Upper lobe of right lung (tissue), 1 donor: ENCODE results near the gene SMARCAL1. TPM values are rescaled to one million over a fixed set of nuclear protein-coding genes. Genes with fewer than 3 reads are reported as not detected.

Source experiments
- ATAC-seq: fragments of 200-7000 bp; cut with Tn5 transposase; one replicate; pipeline ENCODE4 v1.9.1; 2020; ENCODE audit warnings: mild to moderate bottlenecking, moderate library complexity
- DNase-seq: peaks from one replicate; pipeline ENCODE4 v3.0.0-alpha.2; 2020
- H3K27ac ChIP-seq: fragments of 200-600 bp; one replicate; pipeline ENCODE4 v1.8.0; 2022
- H3K27me3 ChIP-seq: fragments of 200-600 bp; one replicate; pipeline ENCODE4 v1.8.0; 2022; ENCODE audit warnings: mild to moderate bottlenecking
- H3K36me3 ChIP-seq: fragments of 200-600 bp; one replicate; pipeline ENCODE4 v1.8.0; 2022
- H3K4me1 ChIP-seq: fragments of 200-600 bp; one replicate; pipeline ENCODE4 v1.8.0; 2022
- H3K4me3 ChIP-seq: fragments of 200-600 bp; one replicate; pipeline ENCODE4 v1.8.0; 2022; ENCODE audit warnings: mild to moderate bottlenecking
- H3K9me3 ChIP-seq: fragments of 200-600 bp; one replicate; pipeline ENCODE4 v1.8.0; 2022
- intact Hi-C: fragments of 100-400 bp; cut with DNase I; formaldehyde crosslinking; loops from one replicate; pipeline ENCODE4 v1.11.0; 2022
- total RNA-seq: library from RNA; stranded (reverse); fragmentation: NEBNext Ultra II Directional; extraction: Animal tissue kit (Norgen Biotek cat#: 25700); gene quantifications from one replicate; pipeline ENCODE4 v1.2.1, GENCODE V29; 2021
- TF ChIP-seq, protein P1 (sequence below): fragments of 200-600 bp; IDR thresholded peaks from one replicate; pipeline ENCODE4 v1.8.0; 2022; ENCODE audit warnings: antibody characterized with exemption
- donor health status: DM: no; HTN: yes; CAD: no; lungs with severe emphysema.

SMARCAL1 gene
- total RNA-seq, 1 donor from 2014 or later = 16.7 TPM

- TF ChIP-seq, protein P1, sequence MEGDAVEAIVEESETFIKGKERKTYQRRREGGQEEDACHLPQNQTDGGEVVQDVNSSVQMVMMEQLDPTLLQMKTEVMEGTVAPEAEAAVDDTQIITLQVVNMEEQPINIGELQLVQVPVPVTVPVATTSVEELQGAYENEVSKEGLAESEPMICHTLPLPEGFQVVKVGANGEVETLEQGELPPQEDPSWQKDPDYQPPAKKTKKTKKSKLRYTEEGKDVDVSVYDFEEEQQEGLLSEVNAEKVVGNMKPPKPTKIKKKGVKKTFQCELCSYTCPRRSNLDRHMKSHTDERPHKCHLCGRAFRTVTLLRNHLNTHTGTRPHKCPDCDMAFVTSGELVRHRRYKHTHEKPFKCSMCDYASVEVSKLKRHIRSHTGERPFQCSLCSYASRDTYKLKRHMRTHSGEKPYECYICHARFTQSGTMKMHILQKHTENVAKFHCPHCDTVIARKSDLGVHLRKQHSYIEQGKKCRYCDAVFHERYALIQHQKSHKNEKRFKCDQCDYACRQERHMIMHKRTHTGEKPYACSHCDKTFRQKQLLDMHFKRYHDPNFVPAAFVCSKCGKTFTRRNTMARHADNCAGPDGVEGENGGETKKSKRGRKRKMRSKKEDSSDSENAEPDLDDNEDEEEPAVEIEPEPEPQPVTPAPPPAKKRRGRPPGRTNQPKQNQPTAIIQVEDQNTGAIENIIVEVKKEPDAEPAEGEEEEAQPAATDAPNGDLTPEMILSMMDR = no peak
- DNase-seq (no peak), ATAC-seq (no peak)
- intact Hi-C loops = no loop called here
- Histone ChIP-seq H3K4me3 (no peak overlapping the region), H3K27me3 (no peaks in the 10 kb centered on the region), H3K36me3 (peaks cover 88% of the 10 kb centered on the region), H3K4me1 (no peaks in the 10 kb centered on the region), H3K27ac (no peak overlapping the region), H3K9me3 (no peaks in the 10 kb centered on the region)
Measured at GRCh38 chr2:216446343-216446742, 34.1 kb downstream of the SMARCAL1 start.

DNA sequence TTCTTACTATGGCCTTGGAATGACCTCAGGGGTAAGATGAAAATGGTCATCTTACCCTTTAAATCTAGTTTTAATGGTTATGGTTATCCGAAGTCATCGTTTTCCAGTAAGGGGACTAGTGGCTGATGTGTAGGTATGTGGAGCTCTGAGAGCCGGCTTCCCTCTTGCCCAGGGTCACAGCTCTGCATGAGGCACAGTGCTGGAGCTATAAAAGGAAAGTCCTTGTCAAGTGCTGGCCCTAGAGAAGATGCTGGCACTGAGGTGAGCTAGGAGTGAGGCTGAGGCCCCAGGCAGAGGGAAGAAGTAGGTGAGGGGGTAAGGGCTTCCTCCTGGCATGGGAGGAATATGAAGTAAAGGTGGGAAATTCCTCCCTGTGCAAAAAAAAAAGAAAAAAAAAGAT lies 35.0 kb downstream of the SMARCAL1 start:
- Histone ChIP-seq H3K36me3 (peaks cover 89% of the 10 kb centered on the region), H3K27me3 (no peaks in the 10 kb centered on the region), H3K4me3 (no peak overlapping the region), H3K27ac (no peak overlapping the region), H3K9me3 (no peaks in the 10 kb centered on the region), H3K4me1 (no peaks in the 10 kb centered on the region)
- intact Hi-C loops = no loop called here
- TF ChIP-seq, protein P1 = no peak
- DNase-seq (no peak), ATAC-seq (no peak)

- Histone ChIP-seq H3K4me1 (no peaks in the 10 kb centered on the region), H3K27ac (no peak overlapping the region), H3K4me3 (no peak overlapping the region), H3K27me3 (no peaks in the 10 kb centered on the region), H3K36me3 (peaks cover 98% of the 10 kb centered on the region), H3K9me3 (no peaks in the 10 kb centered on the region)
- TF ChIP-seq, protein P1 = no peak
- ATAC-seq (no peak), DNase-seq (no peak)
- intact Hi-C loops = no loop called here
Measured at GRCh38 chr2:216448829-216449228, 36.5 kb downstream of the SMARCAL1 start.

GRCh38 chr2:216450346-216450745 lies 38.1 kb downstream of the SMARCAL1 start:
- intact Hi-C loops = no loop called here
- Histone ChIP-seq H3K27ac (no peak overlapping the region), H3K27me3 (no peaks in the 10 kb centered on the region), H3K4me1 (no peaks in the 10 kb centered on the region), H3K4me3 (no peak overlapping the region), H3K36me3 (peaks cover 98% of the 10 kb centered on the region), H3K9me3 (no peaks in the 10 kb centered on the region)
- no peak for ATAC-seq
- DNase-seq = no peak
- TF ChIP-seq, protein P1 = no peak

GRCh38 chr2:216450784-216451183 lies 38.5 kb downstream of the SMARCAL1 start:
- Histone ChIP-seq H3K27me3 (no peaks in the 10 kb centered on the region), H3K36me3 (peaks cover 98% of the 10 kb centered on the region), H3K9me3 (no peaks in the 10 kb centered on the region), H3K4me3 (no peak overlapping the region), H3K27ac (no peak overlapping the region), H3K4me1 (no peaks in the 10 kb centered on the region)
- ATAC-seq (no peak), DNase-seq (no peak)
- intact Hi-C loops = no loop called here
- TF ChIP-seq, protein P1 = no peak

- H3K4me3 ChIP-seq = no peak overlapping the region
- TF ChIP-seq, protein P1 = no peak
- H3K9me3 ChIP-seq = no peaks in the 10 kb centered on the region
- no peaks in the 10 kb centered on the region for H3K27me3 ChIP-seq
- peaks cover 65% of the 10 kb centered on the region for H3K36me3 ChIP-seq
- ATAC-seq (no peak), DNase-seq (no peak)
- no peaks in the 10 kb centered on the region for H3K4me1 ChIP-seq
- no peak overlapping the region for H3K27ac ChIP-seq
- intact Hi-C loops = no loop called here
Measured at GRCh38 chr2:216453955-216454614, 41.8 kb downstream of the SMARCAL1 start.
